CD4-positive, alpha-beta memory T cell (primary cell): ENCODE data around the gene NXPH3. TPM values are rescaled to one million over a fixed set of nuclear protein-coding genes. Genes with fewer than 3 reads are reported as not detected.
A peak's percentile ranks its signal among the peaks of the same experiment; 100 is the strongest.
"Not testable (repeated sequence)": the region's sequence is repeated elsewhere in the genome, so short reads cannot be mapped to it uniquely, and the experiment has no call there.

Experiments
- CTCF ChIA-PET: fragments of 350-600 bp; sonication (Branson Sonifier 250); formaldehyde crosslinking; loops from one replicate; lab custom pipeline; 2021; ENCODE audit warnings: inconsistent platforms; ENCODE audit not compliant: partially characterized antibody; lab: Charles Lee
- POLR2A ChIA-PET: fragments of 350-600 bp; sonication (Branson Sonifier 250); formaldehyde crosslinking; loops from one replicate; lab custom pipeline; 2021; ENCODE audit not compliant: partially characterized antibody; lab: Charles Lee
- DNase-seq, 5 donors: peaks; one replicate each; pipeline versions ENCODE4 v3.0.0 to v3.0.0-alpha.2; 2020 to 2022; ENCODE audit warnings: mixed read lengths in 1 of 5
- H3K27ac ChIP-seq: one replicate; pipeline ENCODE4 v1.7.0; 2013; ENCODE audit warnings: low read depth, low read length
- H3K27me3 ChIP-seq: 2 replicates; pipeline ENCODE4 v1.7.0; 2013; ENCODE audit warnings: mild to moderate bottlenecking, low read length, moderate library complexity; ENCODE audit not compliant: insufficient read depth
- H3K36me3 ChIP-seq: 2 replicates; pipeline ENCODE4 v1.7.0; 2013; ENCODE audit warnings: mild to moderate bottlenecking, low read length, moderate library complexity; ENCODE audit not compliant: insufficient read depth
- H3K4me1 ChIP-seq: 2 replicates; pipeline ENCODE4 v1.7.0; 2013; ENCODE audit warnings: mild to moderate bottlenecking, low read length, moderate library complexity; ENCODE audit not compliant: insufficient read depth
- H3K4me3 ChIP-seq, 2 donors: one replicate each; pipeline ENCODE4 v1.7.0; 2013; ENCODE audit warnings: low read length in 2 of 2, mild to moderate bottlenecking in 1 of 2
- H3K9me3 ChIP-seq, 2 donors: one replicate each; pipeline ENCODE4 v1.7.0; 2013; ENCODE audit warnings: low read length in 2 of 2, control low read depth in 1 of 2; ENCODE audit not compliant: control insufficient read depth in 1 of 2
- H3K27ac Mint-ChIP-seq, 7 donors: one replicate each; pipeline ENCODE4 v1.8.0; 2020 to 2021; ENCODE audit warnings: mixed read lengths in 7 of 7, mild to moderate bottlenecking in 6 of 7, inconsistent platforms in 3 of 7, moderate library complexity in 3 of 7
- H3K27me3 Mint-ChIP-seq, 2 donors: one replicate each; pipeline ENCODE4 v1.8.0; 2020 to 2021; ENCODE audit warnings: mixed read lengths in 2 of 2
- H3K36me3 Mint-ChIP-seq, 2 donors: one replicate each; pipeline ENCODE4 v1.8.0; 2020 to 2021; ENCODE audit warnings: mixed read lengths in 2 of 2, inconsistent platforms in 1 of 2, mild to moderate bottlenecking in 1 of 2
- H3K4me1 Mint-ChIP-seq, 4 donors: one replicate each; pipeline ENCODE4 v1.8.0; 2020 to 2021; ENCODE audit warnings: mixed read lengths in 4 of 4, mild to moderate bottlenecking in 1 of 4
- H3K4me3 Mint-ChIP-seq, 8 donors: one replicate each; pipeline ENCODE4 v1.8.0; 2020 to 2021; ENCODE audit warnings: mixed read lengths in 8 of 8, mild to moderate bottlenecking in 7 of 8, moderate library complexity in 6 of 8, inconsistent platforms in 3 of 8
- H3K9me3 Mint-ChIP-seq, 8 donors: one replicate each; pipeline ENCODE4 v1.8.0; 2020 to 2021; ENCODE audit warnings: mixed read lengths in 8 of 8, mild to moderate bottlenecking in 5 of 8, inconsistent platforms in 3 of 8, moderate library complexity in 1 of 8
- intact Hi-C: fragments of 100-400 bp; cut with micrococcal nuclease; formaldehyde crosslinking; loops from one replicate; pipeline ENCODE4 v1.15.1; 2023
- polyA plus RNA-seq, 2 donors: library from polyadenylated mRNA; unstranded; fragments of 300-500 nt; fragmentation: Illumina TruSeq; gene quantifications; one replicate each; pipeline ENCODE4 v1.2.3, GENCODE V29; 2021
- total RNA-seq, 2 experiments: library from RNA; stranded (reverse); gene quantifications; one replicate each; pipeline ENCODE4 v1.2.3, GENCODE V29; 2021

The NXPH3 gene
- total and polyA plus RNA-seq, 4 experiments from 2014 or later, result not detected

DNA sequence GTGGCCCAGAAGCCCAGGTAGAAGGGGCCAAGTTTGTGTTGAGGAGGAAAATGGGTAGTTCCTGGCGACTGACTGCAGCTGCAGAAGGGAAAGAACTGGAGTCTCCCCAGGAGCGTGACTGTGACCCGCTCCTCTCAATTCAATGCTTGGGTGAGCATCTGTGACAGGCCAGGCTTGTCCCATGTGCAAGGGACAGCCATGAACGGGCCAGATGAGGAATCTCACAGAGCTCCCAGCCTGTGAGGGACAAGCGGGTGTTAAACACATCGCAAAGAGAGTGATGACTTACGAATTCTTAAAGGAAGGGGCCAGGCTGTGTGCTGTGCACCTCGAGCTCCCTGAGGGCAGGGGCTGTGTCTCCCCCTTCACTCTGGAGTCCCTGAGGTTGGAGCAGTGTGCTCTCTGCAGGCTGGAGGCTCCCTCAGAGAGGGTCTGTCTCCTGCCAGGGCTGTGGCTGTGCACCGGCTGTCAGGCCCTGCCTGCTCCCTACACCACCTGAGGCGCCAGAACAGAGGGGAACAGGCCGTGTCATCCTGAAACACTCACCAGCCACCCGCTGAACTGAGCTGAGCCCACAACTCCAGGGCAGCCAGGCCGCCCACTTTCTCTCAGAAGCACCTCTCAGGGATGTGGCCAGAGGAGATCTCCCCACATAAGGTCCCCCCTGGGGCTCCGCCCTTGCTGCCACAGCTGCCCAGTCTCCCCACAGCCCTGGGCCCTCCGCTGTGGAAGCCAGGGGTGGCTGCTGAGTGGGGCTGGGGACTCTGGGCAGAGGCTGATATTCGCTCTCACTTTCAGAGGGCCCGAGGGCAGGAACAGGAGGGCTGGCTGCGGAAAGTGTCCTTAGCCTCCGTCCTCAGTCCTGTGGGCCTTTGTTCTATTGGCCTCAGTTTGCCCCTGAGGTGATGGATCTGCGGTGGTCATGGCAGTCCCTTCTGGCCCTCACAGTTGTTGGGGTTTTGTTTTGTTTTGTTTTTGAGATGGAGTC is 25.7 kb upstream of the NXPH3 start:
- Mint-ChIP-seq H3K27ac (no peak overlapping the region), H3K4me3 (no peak overlapping the region), H3K4me1 (no peaks in the 10 kb centered on the region), H3K9me3 (no peaks in the 10 kb centered on the region), H3K36me3 (no peaks in the 10 kb centered on the region), H3K27me3 (peaks cover 3 to 7% of the 10 kb centered on the region in 2 donors)
- no peak for DNase-seq
- intact Hi-C loops, result no loop called here
- Histone ChIP-seq H3K36me3 (no peaks in the 10 kb centered on the region), H3K9me3 (no peaks in the 10 kb centered on the region), H3K27ac (no peak overlapping the region), H3K4me3 (no peak overlapping the region), H3K27me3 (no peaks in the 10 kb centered on the region), H3K4me1 (no peaks in the 10 kb centered on the region)
- ChIA-PET CTCF (interaction anchor here (0.6 kb wide), 1 partner anchor 12 kb away, joined by 4 read pairs; no protein-coding TSS in a partner anchor), POLR2A (interaction anchor here (0.9 kb wide), 1 partner anchor 114 kb away, joined by 3 read pairs; no protein-coding TSS in a partner anchor)

DNA sequence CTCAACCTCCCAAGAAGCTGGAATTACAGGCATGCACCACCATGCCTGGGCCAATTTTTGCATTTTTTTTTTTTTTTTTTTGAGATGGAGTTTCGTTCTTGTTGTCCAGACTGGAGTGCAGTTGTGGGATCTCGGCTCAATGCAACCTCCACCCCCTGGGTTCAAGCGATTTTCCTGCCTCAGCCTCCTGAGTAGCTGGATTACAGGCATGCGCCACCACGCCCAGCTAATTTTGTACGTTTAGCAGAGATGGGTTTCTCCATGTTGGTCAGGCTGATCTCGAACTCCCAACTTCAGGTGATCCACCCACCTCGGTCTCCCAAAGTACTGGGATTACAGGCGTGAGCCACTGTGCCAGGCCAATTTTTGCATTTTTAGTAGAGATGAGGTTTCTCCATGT is 24.9 kb upstream of the NXPH3 start:
- H3K4me3 ChIP-seq, H3K36me3 Mint-ChIP-seq, H3K4me3 Mint-ChIP-seq, intact Hi-C loops, H3K27me3 ChIP-seq, H3K27me3 Mint-ChIP-seq, H3K4me1 ChIP-seq, H3K9me3 Mint-ChIP-seq, DNase-seq, H3K9me3 ChIP-seq, H3K27ac ChIP-seq, H3K4me1 Mint-ChIP-seq, CTCF ChIA-PET, H3K27ac Mint-ChIP-seq, H3K36me3 ChIP-seq, POLR2A ChIA-PET: not testable (repeated sequence)

DNA sequence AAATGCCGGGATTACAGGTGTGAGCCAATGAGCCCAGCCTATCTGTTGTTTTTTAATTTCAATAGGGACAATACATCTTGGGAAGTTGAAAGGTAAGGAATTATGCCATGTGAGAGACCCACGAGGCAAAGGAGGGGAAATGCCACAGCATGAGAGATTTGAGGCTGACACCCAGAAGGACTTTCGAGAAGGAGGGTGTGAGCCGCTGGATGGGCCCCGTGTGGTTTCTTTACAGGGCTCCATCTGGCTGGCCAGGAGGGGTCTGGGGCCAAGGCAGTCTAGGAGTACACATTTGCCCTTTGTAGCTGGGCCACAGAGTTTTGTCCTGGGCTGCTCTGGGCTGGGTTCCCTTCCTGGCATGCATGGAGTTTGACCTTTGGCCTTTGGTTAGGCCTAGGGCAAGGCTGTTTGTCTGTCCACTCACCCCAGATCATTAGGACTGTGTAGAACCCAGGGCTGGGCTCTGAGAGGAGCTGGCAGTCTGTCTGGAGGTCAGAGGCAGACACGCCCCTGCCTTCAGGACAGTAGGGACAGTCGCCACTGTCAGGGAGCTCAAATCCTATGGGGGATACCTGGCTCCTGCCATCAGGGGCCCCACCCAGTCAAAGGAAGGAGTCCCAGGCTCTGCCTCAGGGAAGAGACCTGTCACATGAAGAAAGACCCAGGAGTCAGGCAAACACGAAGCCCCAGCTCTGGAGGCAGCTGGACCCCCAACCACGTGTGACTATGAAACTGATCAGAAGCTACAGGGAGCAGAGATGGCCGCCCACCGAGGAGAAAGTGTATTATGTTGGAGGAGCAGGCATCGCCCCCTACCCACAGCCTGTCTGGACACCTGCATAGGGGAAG is 24.2 kb upstream of the NXPH3 start:
- peaks cover 5% of the 10 kb centered on the region for H3K4me1 ChIP-seq
- no peak overlapping the region for H3K27ac ChIP-seq
- CTCF ChIA-PET, result interaction anchor here (1.4 kb wide), 2 partner anchors 9 to 116 kb away, joined by 3 read pairs; no protein-coding TSS in a partner anchor
- intact Hi-C loops, result no loop called here
- no peak overlapping the region for H3K27ac Mint-ChIP-seq
- POLR2A ChIA-PET, result no interaction called here
- H3K9me3 Mint-ChIP-seq, result no peaks in the 10 kb centered on the region
- no peak overlapping the region for H3K4me3 ChIP-seq
- no peaks in the 10 kb centered on the region for H3K36me3 ChIP-seq
- H3K9me3 ChIP-seq, result no peaks in the 10 kb centered on the region
- peaks cover 0 to 3% (median 0%) of the 10 kb centered on the region in 4 donors for H3K4me1 Mint-ChIP-seq
- no peak overlapping the region for H3K4me3 Mint-ChIP-seq
- no peaks in the 10 kb centered on the region for H3K27me3 ChIP-seq
- no peaks in the 10 kb centered on the region for H3K36me3 Mint-ChIP-seq
- DNase-seq, result no peak
- peaks cover 3 to 7% of the 10 kb centered on the region in 2 donors for H3K27me3 Mint-ChIP-seq

DNA sequence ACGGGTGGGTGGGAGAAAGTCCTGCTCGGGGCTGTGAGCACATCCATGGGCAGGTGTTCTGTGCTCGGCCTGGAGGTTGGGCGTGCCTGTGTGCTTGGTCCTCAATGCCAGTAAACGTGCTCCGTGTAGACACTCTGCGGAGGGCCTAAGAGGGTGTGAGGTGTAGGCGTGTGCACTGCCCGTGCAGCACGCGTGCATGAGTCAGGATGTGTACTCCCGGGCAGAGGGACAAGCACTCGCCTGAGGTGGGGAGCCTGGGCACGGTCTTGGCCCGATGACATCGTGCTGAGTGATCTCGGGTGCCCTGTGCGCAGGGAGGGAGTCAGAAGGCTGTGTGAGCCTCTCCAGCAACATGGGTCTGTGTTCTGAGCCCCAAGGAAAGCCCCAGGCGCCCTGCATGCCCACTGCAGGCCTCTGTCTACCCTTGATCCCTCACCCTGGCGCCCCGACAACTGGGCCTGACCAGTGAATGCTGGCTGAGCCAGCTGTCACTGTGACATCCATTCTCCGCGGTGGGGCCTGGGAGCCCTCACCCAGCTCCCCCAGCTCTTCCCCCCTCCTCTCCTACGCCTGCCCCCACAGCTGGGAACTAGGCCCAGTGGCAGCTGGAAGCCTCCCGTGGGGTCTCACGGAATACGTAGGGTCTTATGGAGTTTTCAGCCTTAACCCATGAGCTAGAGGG is 23.5 kb upstream of the NXPH3 start:
- peaks cover 3% of the 10 kb centered on the region in 2 donors for H3K27me3 Mint-ChIP-seq
- ChIA-PET CTCF (interaction anchor here (1.0 to 6.8 kb wide), 4 partner anchors 9 to 142 kb away, joined by 3 to 163 read pairs (median 3); partner anchors contain the start of gene PHB1), POLR2A (no interaction called here)
- H3K36me3 Mint-ChIP-seq, result no peaks in the 10 kb centered on the region
- intact Hi-C loops, result no loop called here
- Histone ChIP-seq H3K27ac (no peak overlapping the region), H3K4me1 (peaks cover 6% of the 10 kb centered on the region), H3K27me3 (no peaks in the 10 kb centered on the region), H3K4me3 (no peak overlapping the region), H3K9me3 (no peaks in the 10 kb centered on the region), H3K36me3 (no peaks in the 10 kb centered on the region)
- H3K4me1 Mint-ChIP-seq, result peaks cover under 1 to 4% (median 1%) of the 10 kb centered on the region in 4 donors
- H3K27ac Mint-ChIP-seq, result no peak overlapping the region
- DNase-seq, result no peak
- H3K4me3 Mint-ChIP-seq, result no peak overlapping the region
- no peaks in the 10 kb centered on the region for H3K9me3 Mint-ChIP-seq

DNA sequence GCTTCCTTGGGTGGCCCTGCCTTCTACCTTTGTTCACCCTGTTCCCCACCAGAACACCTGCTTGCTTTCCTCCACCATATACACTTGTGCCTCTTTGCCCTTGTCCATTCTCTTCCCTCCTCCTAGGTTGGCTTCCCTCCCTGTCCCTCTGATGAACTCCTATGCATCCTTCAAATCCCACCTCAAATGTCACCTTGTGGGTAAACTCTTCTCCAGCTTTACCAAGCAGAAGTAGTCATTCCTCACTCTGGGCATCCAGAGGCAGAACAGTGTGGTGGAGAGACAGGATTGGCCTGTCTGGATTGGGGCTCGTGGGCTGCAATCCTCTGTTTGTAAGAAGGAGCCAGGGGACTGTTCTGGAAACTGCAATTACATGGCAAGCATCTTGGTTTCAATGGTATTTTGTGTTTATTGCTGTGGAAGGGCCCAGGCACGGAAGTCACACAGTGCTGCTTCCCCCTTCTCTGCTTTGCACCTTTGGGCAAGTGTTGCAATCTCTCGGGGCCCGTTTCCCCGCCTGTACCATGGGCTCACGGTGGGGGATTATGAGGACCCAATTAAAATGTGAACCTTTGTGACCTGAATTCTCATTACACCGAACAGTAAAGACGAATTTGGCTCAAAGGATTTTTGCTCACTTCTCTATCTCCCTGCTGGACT is 21.9 kb upstream of the NXPH3 start:
- peaks cover 1 to 3% of the 10 kb centered on the region in 2 donors for H3K27me3 Mint-ChIP-seq
- intact Hi-C loops, result no loop called here
- no peak for DNase-seq
- peaks cover 5 to 7% (median 5%) of the 10 kb centered on the region in 4 donors for H3K4me1 Mint-ChIP-seq
- no peaks in the 10 kb centered on the region for H3K9me3 ChIP-seq
- no peak overlapping the region for H3K4me3 Mint-ChIP-seq
- no peaks in the 10 kb centered on the region for H3K36me3 ChIP-seq
- no peak overlapping the region for H3K4me3 ChIP-seq
- peaks cover 6% of the 10 kb centered on the region for H3K4me1 ChIP-seq
- no peak overlapping the region for H3K27ac ChIP-seq
- no peaks in the 10 kb centered on the region for H3K27me3 ChIP-seq
- H3K9me3 Mint-ChIP-seq, result no peaks in the 10 kb centered on the region
- CTCF ChIA-PET, result interaction anchor here (1.0 to 6.8 kb wide), 2 partner anchors 56 to 144 kb away, joined by 3 to 163 read pairs; partner anchors contain the start of gene PHB1
- POLR2A ChIA-PET, result no interaction called here
- peak overlapping the region in 1 of 7 donors; percentile 88 for H3K27ac Mint-ChIP-seq
- H3K36me3 Mint-ChIP-seq, result no peaks in the 10 kb centered on the region

DNA sequence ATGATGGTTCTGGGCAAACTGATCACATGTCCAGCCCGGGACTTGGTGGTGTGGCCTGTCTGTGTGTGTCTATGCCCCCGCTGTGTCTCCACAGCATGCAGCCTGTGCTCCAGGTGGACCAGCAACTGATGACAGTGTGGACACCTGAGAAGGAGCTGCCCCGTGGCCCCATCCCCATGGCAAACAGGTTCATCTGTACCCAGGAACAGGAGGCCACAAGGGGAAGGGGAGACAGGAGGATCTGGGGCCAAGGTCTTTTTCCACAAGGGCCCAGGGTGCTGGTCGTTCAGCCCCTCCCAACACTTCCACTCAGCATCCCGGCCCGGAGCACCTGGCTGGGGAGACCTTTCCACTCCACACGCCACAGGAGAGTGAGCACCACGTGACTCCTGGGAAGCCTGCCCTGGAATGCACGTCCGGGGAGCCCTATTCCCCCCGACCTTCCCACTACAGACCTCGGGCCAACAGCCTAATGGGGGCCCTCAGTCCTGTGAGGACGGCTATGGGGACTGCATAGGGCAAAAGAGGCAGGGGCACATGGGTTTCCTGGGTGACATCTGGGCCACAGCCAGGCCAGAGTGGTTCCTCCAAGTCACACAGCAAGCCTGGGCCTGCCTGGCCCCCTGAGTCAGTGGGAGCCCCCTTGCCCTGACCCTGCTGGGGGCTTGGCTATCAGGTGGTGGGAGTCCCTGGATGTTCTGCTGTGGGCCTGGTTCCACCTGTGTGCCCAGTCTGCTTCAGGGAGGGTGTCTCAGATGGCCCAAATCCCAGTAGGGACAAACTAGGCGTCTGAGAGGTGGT is 20.8 kb upstream of the NXPH3 start:
- H3K27me3 Mint-ChIP-seq, result peaks cover 1 to 3% of the 10 kb centered on the region in 2 donors
- H3K27ac ChIP-seq, result no peak overlapping the region
- peak overlapping the region in 1 of 8 donors; percentile 63 for H3K4me3 Mint-ChIP-seq
- H3K36me3 Mint-ChIP-seq, result no peaks in the 10 kb centered on the region
- no peak overlapping the region for H3K27ac Mint-ChIP-seq
- H3K27me3 ChIP-seq, result no peaks in the 10 kb centered on the region
- ChIA-PET CTCF (interaction anchor here (1.2 to 6.8 kb wide), 10 partner anchors 11 to 442 kb away, joined by 3 to 163 read pairs (median 14); partner anchors contain the start of genes NGFR and PHB1), POLR2A (interaction anchor here (1.5 kb wide), 1 partner anchor 59 kb away, joined by 4 read pairs; no protein-coding TSS in a partner anchor)
- peaks cover 6% of the 10 kb centered on the region for H3K4me1 ChIP-seq
- no peaks in the 10 kb centered on the region for H3K9me3 ChIP-seq
- no peaks in the 10 kb centered on the region for H3K36me3 ChIP-seq
- no peak for DNase-seq
- no peak overlapping the region for H3K4me3 ChIP-seq
- intact Hi-C loops, result no loop called here
- no peaks in the 10 kb centered on the region for H3K9me3 Mint-ChIP-seq
- peaks cover 5 to 7% (median 5%) of the 10 kb centered on the region in 4 donors for H3K4me1 Mint-ChIP-seq
